ENCODE results near the gene EXOSC5. TPM values are rescaled to one million over a fixed set of nuclear protein-coding genes. Genes with fewer than 3 reads are reported as not detected.
"Not testable (repeated sequence)": the region's sequence is repeated elsewhere in the genome, so short reads cannot be mapped to it uniquely, and the experiment has no call there.

The EXOSC5 gene
- total RNA-seq, 1 donor from 2014 or later = 50.4 TPM

GRCh38 chr19:41354343-41354953 is 42.7 kb downstream of the EXOSC5 start:
- Mint-ChIP-seq H3K4me3 (ENCODE audit: low read depth) (peak overlapping the region; percentile 84), H3K9me3 (no peaks in the 10 kb centered on the region), H3K27ac (peak overlapping the region; percentile 84), H3K36me3 (ENCODE audit: low read depth) (peaks cover 41% of the 10 kb centered on the region), H3K27me3 (ENCODE audit: low read depth) (no peaks in the 10 kb centered on the region), H3K4me1 (ENCODE audit: low read depth) (peaks cover 46% of the 10 kb centered on the region)
- DNase-seq (ENCODE audit: low spot score) = no peak
- intact Hi-C loops (cut with micrococcal nuclease) = loop anchor here (1.0 kb wide), 1 partner anchor 9 kb away; no protein-coding TSS in a partner anchor

- intact Hi-C loops (cut with micrococcal nuclease) = loop anchor here (1.0 kb wide), 1 partner anchor 10 kb away; no protein-coding TSS in a partner anchor
- H3K9me3 Mint-ChIP-seq = no peaks in the 10 kb centered on the region
- peak; percentile 90 for DNase-seq (ENCODE audit: low spot score)
- H3K36me3 Mint-ChIP-seq (ENCODE audit: low read depth) = peaks cover 49% of the 10 kb centered on the region
- peaks cover 52% of the 10 kb centered on the region for H3K4me1 Mint-ChIP-seq (ENCODE audit: low read depth)
- peak within 1 kb of the TSS; percentile 100 for H3K4me3 Mint-ChIP-seq (ENCODE audit: low read depth)
- no peaks in the 10 kb centered on the region for H3K27me3 Mint-ChIP-seq (ENCODE audit: low read depth)
- H3K27ac Mint-ChIP-seq = peak within 1 kb of the TSS; percentile 91
These were observed 43.5 kb downstream of the EXOSC5 start, which contains the start of gene TGFB1 for GRCh38 chr19:41353466-41354342. TSS of gene TGFB1 (minus strand) at chr19:41353922. CDS start at chr19:41353044, 878 bp downstream.

- peak overlapping the region; percentile 97 for H3K27ac Mint-ChIP-seq
- intact Hi-C loops (cut with micrococcal nuclease) = loop anchor here (1.0 kb wide), 1 partner anchor 90 kb away; no protein-coding TSS in a partner anchor
- peaks cover 56% of the 10 kb centered on the region for H3K36me3 Mint-ChIP-seq (ENCODE audit: low read depth)
- H3K27me3 Mint-ChIP-seq (ENCODE audit: low read depth) = no peaks in the 10 kb centered on the region
- H3K4me3 Mint-ChIP-seq (ENCODE audit: low read depth) = peak overlapping the region; percentile 100
- no peaks in the 10 kb centered on the region for H3K9me3 Mint-ChIP-seq
- peak; percentile 74 for DNase-seq (ENCODE audit: low spot score)
- peaks cover 48% of the 10 kb centered on the region for H3K4me1 Mint-ChIP-seq (ENCODE audit: low read depth)
These were observed 44.3 kb downstream of the EXOSC5 start for GRCh38 chr19:41352609-41353465.

GRCh38 chr19:41352279-41352608 is 44.9 kb downstream of the EXOSC5 start:
- no peaks in the 10 kb centered on the region for H3K27me3 Mint-ChIP-seq (ENCODE audit: low read depth)
- peak overlapping the region; percentile 100 for H3K4me3 Mint-ChIP-seq (ENCODE audit: low read depth)
- H3K27ac Mint-ChIP-seq = peak overlapping the region; percentile 97
- no peak for DNase-seq (ENCODE audit: low spot score)
- peaks cover 61% of the 10 kb centered on the region for H3K36me3 Mint-ChIP-seq (ENCODE audit: low read depth)
- intact Hi-C loops (cut with micrococcal nuclease) = loop anchor here (1.0 kb wide), 1 partner anchor 89 kb away; no protein-coding TSS in a partner anchor
- H3K4me1 Mint-ChIP-seq (ENCODE audit: low read depth) = peaks cover 43% of the 10 kb centered on the region
- no peaks in the 10 kb centered on the region for H3K9me3 Mint-ChIP-seq

GRCh38 chr19:41351339-41352245 is 45.6 kb downstream of the EXOSC5 start:
- DNase-seq (ENCODE audit: low spot score) = peak; percentile 75
- H3K27me3 Mint-ChIP-seq (ENCODE audit: low read depth) = no peaks in the 10 kb centered on the region
- peak overlapping the region; percentile 100 for H3K4me3 Mint-ChIP-seq (ENCODE audit: low read depth)
- H3K4me1 Mint-ChIP-seq (ENCODE audit: low read depth) = peaks cover 38% of the 10 kb centered on the region
- H3K27ac Mint-ChIP-seq = peak overlapping the region; percentile 97
- intact Hi-C loops (cut with micrococcal nuclease) = loop anchor here (1.0 to 2.0 kb wide), 3 partner anchors 23 to 88 kb away; partner anchors contain the start of gene CCDC97
- no peaks in the 10 kb centered on the region for H3K9me3 Mint-ChIP-seq
- peaks cover 59% of the 10 kb centered on the region for H3K36me3 Mint-ChIP-seq (ENCODE audit: low read depth)

GRCh38 chr19:41350735-41351338 is 46.3 kb downstream of the EXOSC5 start:
- Mint-ChIP-seq H3K4me3 (ENCODE audit: low read depth) (peak overlapping the region; percentile 100), H3K9me3 (no peaks in the 10 kb centered on the region), H3K36me3 (ENCODE audit: low read depth) (peaks cover 63% of the 10 kb centered on the region), H3K27me3 (ENCODE audit: low read depth) (no peaks in the 10 kb centered on the region), H3K27ac (peak overlapping the region; percentile 81), H3K4me1 (ENCODE audit: low read depth) (peaks cover 34% of the 10 kb centered on the region)
- DNase-seq (ENCODE audit: low spot score) = no peak
- intact Hi-C loops (cut with micrococcal nuclease) = loop anchor here (1.0 to 2.0 kb wide), 2 partner anchors 23 to 40 kb away; partner anchors contain the start of gene CCDC97

- peaks cover 80% of the 10 kb centered on the region for H3K36me3 Mint-ChIP-seq (ENCODE audit: low read depth)
- intact Hi-C loops (cut with micrococcal nuclease) = not testable (repeated sequence)
- H3K27ac Mint-ChIP-seq = peak overlapping the region; percentile 33
These were observed 50.2 kb downstream of the EXOSC5 start for GRCh38 chr19:41346916-41347315.

GRCh38 chr19:41344162-41344561 is 53.0 kb downstream of the EXOSC5 start:
- Mint-ChIP-seq H3K9me3 (no peaks in the 10 kb centered on the region), H3K27ac (peak overlapping the region; percentile 49), H3K27me3 (ENCODE audit: low read depth) (no peaks in the 10 kb centered on the region), H3K4me3 (ENCODE audit: low read depth) (no peak overlapping the region), H3K4me1 (ENCODE audit: low read depth) (peaks cover 17% of the 10 kb centered on the region), H3K36me3 (ENCODE audit: low read depth) (peaks cover 76% of the 10 kb centered on the region)
- intact Hi-C loops (cut with micrococcal nuclease) = no loop called here
- no peak for DNase-seq (ENCODE audit: low spot score)

More at GRCh38 chr19:41346916-41347315, 50.2 kb downstream of the EXOSC5 start:
- not testable (repeated sequence) for DNase-seq (ENCODE audit: low spot score); H3K9me3 Mint-ChIP-seq; H3K4me3 Mint-ChIP-seq (ENCODE audit: low read depth); H3K27me3 Mint-ChIP-seq (ENCODE audit: low read depth)
- peaks cover 29% of the 10 kb centered on the region for H3K4me1 Mint-ChIP-seq (ENCODE audit: low read depth)

GRCh38 chr19:41341669-41342490 is 55.3 kb downstream of the EXOSC5 start:
- no peak overlapping the region for H3K27ac Mint-ChIP-seq
- intact Hi-C loops (cut with micrococcal nuclease) = no loop called here
- H3K4me1 Mint-ChIP-seq (ENCODE audit: low read depth) = peaks cover 14% of the 10 kb centered on the region
- H3K4me3 Mint-ChIP-seq (ENCODE audit: low read depth) = no peak overlapping the region
- H3K36me3 Mint-ChIP-seq (ENCODE audit: low read depth) = peaks cover 73% of the 10 kb centered on the region
- DNase-seq (ENCODE audit: low spot score) = no peak
- no peaks in the 10 kb centered on the region for H3K27me3 Mint-ChIP-seq (ENCODE audit: low read depth)
- H3K9me3 Mint-ChIP-seq = no peaks in the 10 kb centered on the region

GRCh38 chr19:41339936-41340335 is 57.2 kb downstream of the EXOSC5 start:
- peaks cover 12% of the 10 kb centered on the region for H3K4me1 Mint-ChIP-seq (ENCODE audit: low read depth)
- no peaks in the 10 kb centered on the region for H3K27me3 Mint-ChIP-seq (ENCODE audit: low read depth)
- H3K4me3 Mint-ChIP-seq (ENCODE audit: low read depth) = no peak overlapping the region
- peak overlapping the region; percentile 58 for H3K27ac Mint-ChIP-seq
- H3K9me3 Mint-ChIP-seq = no peaks in the 10 kb centered on the region
- peaks cover 67% of the 10 kb centered on the region for H3K36me3 Mint-ChIP-seq (ENCODE audit: low read depth)
- intact Hi-C loops (cut with micrococcal nuclease) = no loop called here
- no peak for DNase-seq (ENCODE audit: low spot score)

All from activated T-helper 2 cell treated with anti-CD3 and anti-CD28 coated beads, Interferon-gamma antibody, Interleukin-2, Interleukin-4, amounts not matched to agents 10 μg/mL and 5 μg/mL and 100 μg/mL, durations not matched to agents 14 hours and 24 hours and 36 hours (primary cell).